ENCODE data around the gene SRPK1. TPM values are rescaled to one million over a fixed set of nuclear protein-coding genes. Genes with fewer than 3 reads are reported as not detected.

The SRPK1 gene
- total and polyA plus RNA-seq, 2 of the 13 experiments (the other 11 are each of a cell fraction or from before 2014, with no cell fraction given) = 56.4 to 142 TPM

GRCh38 chr6:35833536-35833935 is 87.4 kb downstream of the SRPK1 start:
- DNase-seq (ENCODE audit: low spot score) (peak; percentile 24), ATAC-seq (no peak), FAIRE-seq (no peak)
- TF ChIP-seq SOX13 (IDR thresholded peaks at IDR 0.05) = no peak
- no peak for TF ChIP-seq SOX13 (CRISPR knock-in tag; conservative IDR thresholded peaks at IDR 0.05 in 1 of 2, IDR thresholded peaks at IDR 0.05 in 1 of 2)
- TF ChIP-seq TCF7L2 (IDR thresholded peaks at IDR 0.05; ENCODE audit: low read depth, low read length) = no peak
- TF ChIP-seq CEBPG (CRISPR knock-in tag; IDR thresholded peaks at IDR 0.05) = peak; percentile 35; the same call in 1 of the 2 replicates
- peak; percentile 70; the same call in 1 of the 2 replicates for TF ChIP-seq CEBPB (IDR thresholded peaks at IDR 0.05; ENCODE audit: borderline replicate concordance, low read depth, low read length)
- CTCF ChIA-PET (ENCODE audit: low intra/inter-chr PET ratio, low total read pairs) = no interaction called here
- 90% methylated on average over 7 of the region's 7 CpGs for WGBS (ENCODE audit: low lambda C conversion rate)
- no peak overlapping the region for H3K9ac ChIP-seq (ENCODE audit: insufficient read depth, low read depth, low read length)
- no peak overlapping the region for H3K27ac ChIP-seq (ENCODE audit: extremely low read length, insufficient read depth, low read length)
- BruUV-seq (replicated peaks) = no TSS peak
- no peak overlapping the region for H3K4me3 ChIP-seq (replicated peaks in 1 of 3; ENCODE audit: insufficient read depth in 1 of 3, low read depth in 2 of 3, low read length in 3 of 3)
- H3K4me2 ChIP-seq (ENCODE audit: low read depth, low read length) = no peak overlapping the region
- peaks cover 2 to 45% of the 10 kb centered on the region in 2 experiments; a peak in 4 of 5 replicates for H3K36me3 ChIP-seq (replicated peaks in 1 of 2; ENCODE audit: control insufficient read depth in 1 of 2, insufficient read depth in 2 of 2, low read length in 2 of 2)
- peaks cover 16% of the 10 kb centered on the region for H3K4me1 ChIP-seq (ENCODE audit: insufficient read depth, low read length)
- in situ Hi-C loops (cut with HindIII; ENCODE audit: extremely low pct_ligation_motif_present, low pct_unique_long_range_greater_than_20kb) (no loop called here), intact Hi-C loops (cut with micrococcal nuclease; ENCODE audit: unreplicated experiment) (no loop called here)
- H3K79me2 ChIP-seq (ENCODE audit: insufficient read depth, low read length) = no peaks in the 10 kb centered on the region
- no peak overlapping the region for H2AFZ ChIP-seq (ENCODE audit: low read length)
- POLR2A ChIA-PET = no interaction called here
- H4K20me1 ChIP-seq (ENCODE audit: insufficient read depth, low read length) = no peaks in the 10 kb centered on the region
- H3K9me3 ChIP-seq (ENCODE audit: low read length) = no peaks in the 10 kb centered on the region
- no peaks in the 10 kb centered on the region for H3K27me3 ChIP-seq (ENCODE audit: control insufficient read depth in 1 of 2, insufficient read depth in 2 of 2, low read length in 2 of 2)

GRCh38 chr6:35831257-35832007 is 89.5 kb downstream of the SRPK1 start:
- intact Hi-C loops (cut with micrococcal nuclease; ENCODE audit: unreplicated experiment) (no loop called here), in situ Hi-C loops (cut with HindIII; ENCODE audit: extremely low pct_ligation_motif_present, low pct_unique_long_range_greater_than_20kb) (no loop called here)
- Histone ChIP-seq H2AFZ (ENCODE audit: low read length) (no peak overlapping the region), H3K4me2 (ENCODE audit: low read depth, low read length) (peak overlapping the region; percentile 56), H3K27me3 (ENCODE audit: control insufficient read depth in 1 of 2, insufficient read depth in 2 of 2, low read length in 2 of 2) (no peaks in the 10 kb centered on the region), H3K4me1 (ENCODE audit: insufficient read depth, low read length) (peaks cover 16% of the 10 kb centered on the region), H3K79me2 (ENCODE audit: insufficient read depth, low read length) (no peaks in the 10 kb centered on the region), H3K9me3 (ENCODE audit: low read length) (no peaks in the 10 kb centered on the region), H4K20me1 (ENCODE audit: insufficient read depth, low read length) (no peaks in the 10 kb centered on the region), H3K27ac (ENCODE audit: extremely low read length, insufficient read depth, low read length) (peak overlapping the region; percentile 47), H3K36me3 (replicated peaks in 1 of 2; ENCODE audit: control insufficient read depth in 1 of 2, insufficient read depth in 2 of 2, low read length in 2 of 2) (peaks cover 2 to 30% of the 10 kb centered on the region in 2 experiments; a peak in 4 of 5 replicates), H3K9ac (ENCODE audit: insufficient read depth, low read depth, low read length) (no peak overlapping the region), H3K4me3 (replicated peaks in 1 of 3; ENCODE audit: insufficient read depth in 1 of 3, low read depth in 2 of 3, low read length in 3 of 3) (peak overlapping the region in 2 of 3 experiments; percentile 9 to 10; a peak in 1 of 6 replicates)
- DNase-seq (ENCODE audit: low spot score) (peak; percentile 33), ATAC-seq (peak; percentile 85), FAIRE-seq (peak; percentile 40)
- ChIA-PET POLR2A (interaction anchor here (0.7 kb wide), 1 partner anchor 15 kb away, joined by 3 read pairs; no protein-coding TSS in a partner anchor), CTCF (ENCODE audit: low intra/inter-chr PET ratio, low total read pairs) (no interaction called here)
- BruUV-seq (replicated peaks) = no TSS peak
- WGBS (ENCODE audit: low lambda C conversion rate) = 37% methylated on average over 5 of the region's 5 CpGs
- TF ChIP-seq MEIS2 (CRISPR knock-in tag; IDR thresholded peaks at IDR 0.05) (no peak), HNF1A (IDR thresholded peaks at IDR 0.05; ENCODE audit: low read depth) (peak; percentile 67; the same call in 1 of the 2 replicates), HNF1A (CRISPR knock-in tag; IDR thresholded peaks at IDR 0.05; ENCODE audit: borderline replicate concordance) (peak; percentile 28; the same call in 1 of the 2 replicates), TP53 (CRISPR knock-in tag; conservative IDR thresholded peaks at IDR 0.05) (no peak), ZNF20 (CRISPR knock-in tag; IDR thresholded peaks at IDR 0.05) (no peak), MNT (IDR thresholded peaks at IDR 0.05) (no peak)

Data from HepG2 (cell line).